GDM1 (cell line): Measurements from ENCODE around the gene CEACAM19.
"Not testable (repeated sequence)": the region's sequence is repeated elsewhere in the genome, so short reads cannot be mapped to it uniquely, and the experiment has no call there.

Source experiments
- DNase-seq: peaks from one replicate; lab custom pipeline; 2025; lab: John Stamatoyannopoulos, UW

CEACAM19 gene

DNA sequence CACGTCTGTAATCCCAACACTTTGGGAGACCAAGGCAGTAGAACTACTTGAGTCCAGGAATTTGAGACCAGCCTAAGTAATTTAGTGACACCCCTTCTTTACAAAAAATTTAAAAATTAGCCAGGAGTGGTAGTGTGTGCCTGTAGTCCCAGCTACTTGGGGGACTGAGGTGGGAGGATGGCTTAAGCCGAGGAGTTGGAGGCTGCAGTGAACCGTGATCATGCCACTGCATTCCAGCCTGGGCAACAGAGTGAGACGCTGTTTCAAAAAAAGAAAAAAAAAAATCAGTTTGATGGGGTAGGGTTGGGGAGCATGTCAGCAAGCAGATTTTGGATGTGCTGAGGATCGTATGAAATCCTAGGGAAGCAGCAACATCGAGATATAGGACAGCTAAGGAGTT lies 4.2 kb downstream of the CEACAM19 start:
- no peak for DNase-seq

DNA sequence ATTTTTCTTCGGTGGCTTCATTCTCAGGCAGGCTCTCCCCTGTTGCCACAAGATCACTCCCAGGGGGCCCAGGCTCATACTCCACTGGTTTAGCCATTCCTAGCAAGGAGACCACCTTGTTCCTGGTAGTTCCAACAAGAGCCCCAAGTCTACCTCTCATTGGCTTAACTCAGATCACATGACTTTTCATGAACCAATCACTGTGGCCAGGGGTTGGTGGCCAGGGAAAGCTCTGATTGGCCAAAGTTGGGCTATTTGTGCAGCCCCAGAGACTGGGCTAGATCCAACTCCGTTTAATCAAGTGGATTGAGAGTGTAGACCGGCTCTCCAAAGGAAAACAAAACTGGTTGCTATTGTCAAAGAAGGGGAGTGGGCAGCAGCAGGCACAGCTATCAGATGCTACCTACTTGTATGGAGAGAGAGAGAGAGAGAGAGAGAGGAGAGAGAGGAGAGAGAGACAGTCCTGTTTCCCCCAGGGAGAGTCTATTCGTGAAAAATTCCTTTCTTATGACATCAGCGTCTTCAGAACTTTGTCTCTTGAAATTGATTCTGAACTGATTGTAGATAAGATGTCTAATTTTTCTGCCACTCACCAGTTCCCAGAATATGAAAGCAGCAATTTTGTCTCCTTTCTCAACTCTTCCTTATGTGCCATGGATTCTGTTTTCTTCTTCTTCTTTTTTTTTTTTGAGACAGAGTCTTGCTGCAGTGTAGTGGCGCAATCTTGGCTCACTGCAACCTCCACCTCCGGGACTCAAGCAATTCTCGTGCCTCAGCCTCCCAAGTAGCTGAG lies 5.9 kb downstream of the CEACAM19 start:
- DNase-seq, result no peak

DNA sequence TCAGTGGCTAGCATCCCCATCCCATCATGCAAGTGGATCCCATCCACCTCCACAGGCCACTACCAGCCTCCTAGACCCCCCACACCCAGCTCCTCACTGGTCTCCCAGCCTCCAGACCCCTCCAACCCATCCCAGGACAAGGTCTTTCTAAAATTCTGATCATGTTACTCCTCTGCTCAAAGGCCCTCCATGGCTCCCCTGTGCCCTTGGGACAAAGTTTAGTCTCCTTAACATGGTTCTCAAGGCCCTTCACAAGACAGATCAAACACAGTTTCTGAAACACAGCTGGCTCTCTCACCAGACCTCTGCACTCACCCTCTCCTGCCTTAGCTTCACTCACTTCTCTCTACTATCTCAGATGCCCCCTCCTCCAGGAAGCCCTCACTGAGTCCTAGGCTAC lies 9.3 kb downstream of the CEACAM19 start:
- no peak for DNase-seq

DNA sequence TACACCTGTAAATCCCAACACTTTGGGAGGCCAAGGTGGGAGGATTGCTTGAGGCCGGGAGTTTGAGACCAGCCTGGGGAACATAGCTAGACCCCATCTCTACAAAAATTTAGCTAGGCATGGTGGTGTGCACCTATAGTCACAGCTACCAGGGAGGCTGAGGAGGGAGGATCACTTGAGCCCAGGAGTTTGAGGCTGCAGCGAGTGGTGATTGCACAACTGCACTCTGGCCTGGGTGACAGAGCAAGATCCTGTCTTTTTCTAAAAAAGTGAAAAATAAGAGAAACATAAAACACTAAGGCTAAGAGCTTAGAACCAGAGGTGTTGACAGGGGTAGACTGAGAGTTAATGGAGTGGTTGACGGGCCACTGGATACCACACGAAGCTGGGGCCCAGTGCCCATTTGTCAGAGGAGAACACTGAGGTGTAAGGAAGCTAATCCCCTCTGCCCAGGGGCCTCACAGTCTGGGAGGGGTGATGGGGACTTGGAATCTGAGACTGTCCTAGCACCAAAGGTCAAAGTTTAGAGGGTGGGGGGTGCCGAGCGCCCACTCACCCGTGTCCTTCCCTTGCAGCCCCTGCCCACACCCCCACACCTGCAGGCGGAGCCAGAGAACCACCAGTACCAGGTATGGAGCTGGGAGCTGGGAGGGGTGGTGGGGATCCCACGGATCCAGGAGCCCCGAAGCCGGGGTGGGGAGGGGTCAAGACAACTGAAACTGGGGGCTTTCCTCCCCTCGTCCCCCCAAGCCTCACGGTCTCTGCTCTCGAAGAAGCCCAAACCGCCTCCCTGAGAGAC lies 10.9 kb downstream of the CEACAM19 start:
- no peak for DNase-seq

DNA sequence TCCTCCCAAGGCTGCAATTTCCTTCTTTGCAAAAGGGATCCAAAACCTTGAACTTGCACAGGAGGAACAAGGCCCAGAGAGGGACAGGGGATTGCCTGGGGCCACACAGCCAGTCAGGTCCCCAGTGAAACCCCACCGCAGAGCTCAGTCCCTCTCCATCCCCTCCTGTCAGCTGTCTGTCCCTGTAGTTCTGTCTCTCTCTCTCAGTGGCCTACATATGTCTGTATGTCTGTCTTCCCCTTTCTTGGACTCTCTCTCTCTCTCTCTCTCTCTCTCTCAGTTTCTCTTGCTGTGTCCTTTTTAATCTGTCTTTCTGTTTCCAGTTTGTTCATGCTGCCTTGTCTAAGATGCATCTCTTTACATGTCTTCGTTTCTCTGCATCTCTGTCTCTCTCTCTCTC lies 11.5 kb downstream of the CEACAM19 start:
- DNase-seq, result no peak

DNA sequence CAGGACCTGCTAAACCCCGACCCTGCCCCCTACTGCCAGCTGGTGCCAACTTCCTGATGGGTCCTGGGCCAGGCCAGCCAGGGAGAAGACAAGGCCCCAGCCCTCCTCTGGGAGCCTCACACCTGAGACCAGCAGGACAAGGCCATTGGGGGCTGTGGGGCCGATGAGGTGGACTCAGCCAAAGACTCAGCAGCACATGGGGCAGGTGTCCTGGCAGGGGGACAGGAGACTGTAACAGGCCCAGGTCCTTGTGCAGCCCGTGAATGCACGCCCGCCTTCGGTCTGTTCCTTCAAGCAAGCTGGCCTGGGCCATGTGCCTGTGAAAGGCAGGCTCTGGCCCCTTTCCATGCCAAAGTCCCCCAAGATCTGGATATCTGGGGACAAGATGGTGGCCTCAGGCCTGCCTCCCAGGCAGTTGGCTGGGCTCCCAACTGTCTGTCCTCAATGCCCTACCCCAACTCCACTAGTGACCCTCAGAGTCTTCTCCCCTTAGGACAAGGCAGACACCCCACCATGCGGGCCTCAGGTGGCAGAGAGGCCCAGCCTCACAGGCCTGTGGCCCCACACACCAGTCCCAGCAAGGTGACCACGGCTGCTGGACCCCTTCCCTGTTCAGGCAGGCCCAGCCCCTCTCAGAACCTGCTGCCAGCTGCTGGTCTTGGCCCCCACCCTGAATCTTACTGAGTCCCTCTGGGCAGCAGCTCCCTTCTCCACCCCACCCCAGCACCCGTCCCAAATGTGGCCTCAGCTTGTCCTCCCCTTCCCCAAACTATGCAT lies 12.3 kb downstream of the CEACAM19 start:
- no peak for DNase-seq

DNA sequence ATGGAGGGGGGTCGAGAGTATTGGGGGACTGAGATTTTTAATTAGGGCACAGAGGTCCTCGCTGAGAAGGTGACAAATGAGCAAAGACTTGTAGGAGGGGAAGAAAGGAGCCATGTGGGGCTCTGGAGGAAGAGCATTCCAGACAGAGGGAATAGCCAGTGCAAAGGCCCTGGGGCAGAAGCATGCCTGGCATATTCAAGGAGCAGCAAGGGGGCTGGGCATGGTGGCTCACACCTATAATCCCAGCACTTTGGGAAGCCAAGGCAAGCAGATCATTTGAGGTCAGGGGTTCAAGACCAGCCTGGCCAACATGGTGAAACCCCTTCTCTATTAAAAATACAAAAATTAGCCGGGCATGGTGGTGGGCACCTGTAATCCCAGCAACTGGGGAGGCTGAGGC lies 13.1 kb downstream of the CEACAM19 start:
- DNase-seq, result not testable (repeated sequence)

DNA sequence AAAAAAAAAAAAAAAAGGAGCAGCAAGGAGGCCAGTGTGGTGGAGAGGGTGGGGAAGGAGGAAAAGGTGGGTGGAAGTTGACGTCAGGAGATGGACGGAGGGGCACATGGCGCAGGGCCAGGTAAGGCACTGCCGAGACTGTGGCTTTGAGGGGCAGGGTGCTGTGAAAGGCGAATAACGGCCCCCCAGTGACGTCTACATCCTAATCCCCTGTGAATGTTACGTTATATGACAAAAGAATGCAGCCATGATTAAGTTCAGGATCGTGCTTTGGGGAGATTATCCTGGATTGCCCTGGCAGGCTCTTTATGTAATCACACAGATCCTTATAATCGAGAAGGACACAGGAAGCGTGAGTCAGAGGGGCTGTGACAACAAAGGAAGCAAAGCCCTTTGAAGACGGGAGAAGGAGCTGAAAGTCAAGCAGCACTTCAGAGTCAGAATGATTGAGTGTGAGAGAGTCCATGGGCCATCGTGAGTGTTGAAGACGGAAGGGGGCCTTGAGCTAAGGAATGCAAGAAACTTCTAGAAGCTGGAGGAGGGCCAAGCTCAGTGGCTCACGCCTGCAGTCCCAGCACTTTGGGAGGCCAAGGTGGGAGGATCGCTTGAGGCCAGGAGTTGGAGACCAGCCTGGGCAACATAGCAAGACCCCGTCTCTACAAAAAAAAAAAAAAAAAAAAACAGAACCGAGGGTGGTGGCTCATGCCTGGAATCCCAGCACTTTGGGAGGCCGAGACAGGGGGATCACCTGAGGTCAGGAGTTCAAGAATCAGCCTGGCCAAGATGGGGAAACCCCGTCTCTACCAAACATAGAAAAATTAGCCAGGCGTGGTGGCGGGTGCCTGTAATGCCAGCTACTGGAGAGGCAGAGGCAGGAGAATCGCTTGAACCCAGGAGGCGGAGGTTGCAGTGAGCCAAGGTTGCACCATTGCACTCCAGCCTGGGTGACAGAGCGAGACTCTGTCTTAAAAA lies 13.9 kb downstream of the CEACAM19 start:
- DNase-seq, result no peak

DNA sequence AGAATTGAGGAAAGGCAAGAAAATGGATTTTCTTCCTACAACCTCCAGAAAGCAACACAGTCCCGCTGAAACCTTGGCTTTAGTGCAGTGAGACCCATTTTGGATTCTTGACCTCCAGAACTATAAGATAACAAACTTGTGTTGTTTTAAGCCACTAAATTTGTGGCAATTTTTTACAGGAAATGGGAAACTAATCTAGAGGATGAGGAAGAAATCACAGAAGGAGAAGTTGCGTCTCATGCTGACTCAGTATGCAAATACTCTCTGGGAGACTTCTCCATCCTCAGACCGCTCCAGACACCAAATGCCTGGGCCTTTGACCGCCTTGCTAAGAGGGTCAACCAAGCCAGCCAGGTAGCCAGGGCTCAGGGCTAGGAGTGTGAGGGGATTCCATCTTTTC lies 14.6 kb downstream of the CEACAM19 start:
- no peak for DNase-seq

DNA sequence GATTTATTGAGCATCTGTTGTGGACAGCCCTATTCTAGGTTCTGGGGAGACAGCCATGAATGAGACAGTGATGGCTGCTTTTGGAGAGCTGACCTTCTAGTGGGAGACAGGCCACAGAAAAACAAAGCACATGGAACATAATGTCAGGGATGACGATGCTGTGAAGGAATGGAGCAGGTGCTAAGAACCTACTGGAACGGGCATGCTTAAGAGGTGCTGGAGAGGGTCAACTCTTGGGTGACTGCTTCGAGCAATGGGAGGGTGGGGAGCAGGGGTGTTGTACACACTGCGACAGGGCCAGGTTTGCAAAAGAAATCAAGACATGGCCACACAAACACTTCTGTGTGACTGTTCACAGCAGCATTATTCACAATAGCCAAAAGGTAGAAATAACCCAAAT lies 15.6 kb downstream of the CEACAM19 start:
- DNase-seq, result no peak

DNA sequence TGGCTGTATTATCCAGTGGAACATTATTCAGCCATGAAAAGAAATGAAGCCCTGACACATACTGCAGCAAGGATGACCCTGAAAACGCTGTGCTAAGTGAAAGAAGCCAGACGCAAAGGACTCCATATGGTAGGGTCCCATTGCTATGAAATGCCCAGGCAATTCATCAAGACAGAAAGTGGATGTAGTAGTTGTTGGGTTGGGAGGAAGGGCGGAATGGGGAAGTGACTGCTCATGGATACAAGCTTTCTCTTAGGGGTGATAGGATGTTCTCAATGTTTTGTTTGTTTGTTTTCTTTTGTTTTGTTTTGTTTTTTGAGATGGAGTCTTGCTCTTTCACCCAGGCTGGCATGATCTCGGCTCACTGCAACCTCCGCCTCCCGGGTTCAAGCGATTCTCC lies 16.6 kb downstream of the CEACAM19 start:
- DNase-seq, result peak; percentile 29

DNA sequence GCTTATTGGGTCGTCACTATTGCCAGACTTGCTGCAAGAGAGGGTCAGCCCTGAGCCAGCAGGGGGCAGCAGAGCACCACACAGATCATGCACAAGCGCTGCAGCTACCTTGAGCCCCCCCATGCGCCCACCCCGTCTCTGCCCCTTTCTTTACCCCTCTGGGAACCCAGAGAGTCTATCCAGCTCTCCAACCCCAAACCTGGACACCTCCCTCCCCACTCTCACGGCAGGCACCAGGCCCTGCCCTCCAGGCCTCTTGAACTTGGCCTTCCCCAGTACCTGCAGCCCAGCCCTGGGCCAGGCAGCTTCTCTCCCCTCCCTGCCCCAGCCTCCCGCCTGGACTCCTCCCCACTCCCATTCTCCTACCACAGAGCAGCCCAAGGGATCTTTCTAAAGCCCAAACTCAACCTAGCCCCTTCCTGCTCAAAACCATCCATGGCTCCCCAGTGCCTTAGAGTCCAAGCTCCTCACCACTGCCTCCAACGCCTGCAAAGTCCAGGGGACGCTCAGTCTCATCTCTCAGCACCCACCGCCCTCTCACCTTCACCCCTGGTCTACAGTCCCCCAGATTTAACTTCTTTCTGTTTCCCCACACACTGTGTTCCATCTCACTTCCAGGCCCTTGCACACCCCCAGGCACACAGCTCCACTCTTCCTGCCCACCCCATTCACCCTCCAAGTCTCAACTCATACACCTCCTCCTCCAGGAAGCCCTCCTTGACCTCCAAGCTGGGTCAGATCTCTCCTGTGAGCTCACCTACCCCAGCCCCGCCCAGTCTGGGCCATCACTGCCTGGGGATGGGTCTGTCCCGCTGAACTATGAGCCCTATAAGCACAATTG lies 18.2 kb downstream of the CEACAM19 start:
- DNase-seq, result peak; percentile 77

DNA sequence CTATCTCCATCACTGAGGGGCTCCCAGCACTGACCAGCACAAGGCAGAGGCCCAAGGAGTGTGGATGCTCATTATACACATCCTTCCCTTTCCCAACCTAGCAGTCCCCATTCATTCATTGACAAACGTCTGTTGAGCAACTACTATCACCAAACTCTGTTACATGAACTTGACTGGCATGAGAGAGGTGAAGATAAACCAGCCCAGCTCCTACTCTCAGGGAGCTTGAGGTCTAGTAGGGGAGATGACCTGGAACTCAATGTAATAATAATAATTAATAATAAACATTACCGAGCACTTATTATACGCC lies 18.8 kb downstream of the CEACAM19 start:
- DNase-seq, result no peak

DNA sequence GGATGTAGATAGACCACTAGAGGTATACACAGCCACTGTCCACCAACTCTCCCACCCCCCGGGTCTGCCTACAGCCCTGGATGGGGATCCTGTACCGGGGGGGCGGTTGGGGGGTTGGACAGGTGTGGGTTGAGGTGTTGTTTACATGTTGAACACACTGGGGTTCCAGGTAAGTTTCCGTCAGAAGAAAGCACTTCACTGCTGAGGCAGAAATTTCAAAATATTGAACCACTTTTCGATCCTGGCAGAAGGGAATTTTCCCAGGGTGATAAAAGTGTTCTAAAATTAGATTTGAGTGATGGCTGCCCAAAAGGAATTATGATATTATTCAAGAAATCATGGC lies 21.1 kb downstream of the CEACAM19 start:
- DNase-seq, result no peak

DNA sequence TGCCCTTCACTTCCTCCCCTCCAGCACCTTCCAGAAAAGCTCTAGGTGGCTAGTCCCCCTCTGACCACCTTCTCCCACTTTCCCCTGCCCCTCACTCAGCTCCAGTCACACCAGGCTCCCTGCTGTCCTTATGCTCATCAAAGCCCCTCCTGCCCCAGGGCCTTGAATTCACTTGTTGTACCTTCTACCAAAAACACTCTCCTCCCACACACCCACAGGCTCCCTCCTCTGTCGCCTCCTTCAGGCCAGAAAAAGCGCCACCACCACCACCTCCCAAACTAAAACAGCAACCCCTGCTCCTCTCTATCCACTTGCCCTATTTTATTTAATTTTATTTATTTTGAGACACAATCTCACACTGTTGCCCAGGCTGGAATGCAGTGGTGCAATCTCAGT lies 22.9 kb downstream of the CEACAM19 start:
- DNase-seq, result no peak

DNA sequence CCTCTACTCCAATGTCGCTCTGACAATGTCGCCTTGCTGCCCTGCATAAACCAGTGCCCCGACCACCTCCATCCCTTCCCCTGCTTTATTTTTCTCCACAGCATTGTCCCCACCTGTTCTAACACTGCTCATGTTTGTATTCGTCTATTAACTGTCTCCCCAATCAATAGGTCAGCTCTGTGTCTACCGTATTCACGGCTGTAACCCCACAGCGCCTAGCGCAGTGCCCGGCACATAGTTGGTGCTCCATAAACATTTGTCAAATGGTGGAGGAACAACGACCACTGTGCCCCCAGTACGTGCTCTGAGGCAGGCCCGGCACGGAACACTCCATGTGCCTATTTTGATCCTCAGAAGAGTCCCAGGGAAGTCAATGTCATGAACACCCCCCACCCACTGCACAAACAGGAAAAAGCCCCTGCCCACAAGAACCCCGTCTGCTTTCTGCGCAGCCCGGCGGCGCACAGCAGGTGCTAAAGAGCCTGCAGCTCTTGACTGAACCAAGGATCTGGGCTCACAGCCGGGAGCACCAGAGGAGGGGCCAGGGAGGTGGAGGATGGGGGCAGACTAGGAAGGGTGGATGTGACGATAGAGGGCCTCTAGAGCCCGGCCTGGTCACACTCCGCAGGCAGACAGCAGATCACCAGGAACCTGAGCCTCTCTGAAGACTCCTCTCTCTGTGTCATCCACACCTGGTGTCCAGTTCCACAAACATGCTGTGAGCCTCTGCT lies 25.8 kb downstream of the CEACAM19 start:
- peak; percentile 62 for DNase-seq

DNA sequence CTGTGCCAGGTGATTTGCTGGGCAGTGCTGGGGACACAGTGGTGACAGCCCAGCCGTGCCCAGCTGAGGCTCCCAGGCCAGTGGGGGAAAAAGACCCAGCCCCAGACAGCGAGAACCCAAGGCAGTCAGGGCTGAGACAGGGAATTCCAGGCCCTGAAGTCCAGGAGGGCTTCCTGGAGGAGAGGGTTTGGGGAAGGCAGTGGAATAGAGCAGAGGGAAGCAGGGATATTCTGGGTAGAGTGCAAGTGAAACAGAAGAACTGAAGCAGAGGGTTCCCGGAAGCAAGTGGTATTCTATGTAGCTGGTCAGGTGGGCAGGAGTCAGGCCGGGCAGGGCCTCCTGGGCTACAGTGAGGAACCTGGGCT lies 26.4 kb downstream of the CEACAM19 start:
- no peak for DNase-seq

DNA sequence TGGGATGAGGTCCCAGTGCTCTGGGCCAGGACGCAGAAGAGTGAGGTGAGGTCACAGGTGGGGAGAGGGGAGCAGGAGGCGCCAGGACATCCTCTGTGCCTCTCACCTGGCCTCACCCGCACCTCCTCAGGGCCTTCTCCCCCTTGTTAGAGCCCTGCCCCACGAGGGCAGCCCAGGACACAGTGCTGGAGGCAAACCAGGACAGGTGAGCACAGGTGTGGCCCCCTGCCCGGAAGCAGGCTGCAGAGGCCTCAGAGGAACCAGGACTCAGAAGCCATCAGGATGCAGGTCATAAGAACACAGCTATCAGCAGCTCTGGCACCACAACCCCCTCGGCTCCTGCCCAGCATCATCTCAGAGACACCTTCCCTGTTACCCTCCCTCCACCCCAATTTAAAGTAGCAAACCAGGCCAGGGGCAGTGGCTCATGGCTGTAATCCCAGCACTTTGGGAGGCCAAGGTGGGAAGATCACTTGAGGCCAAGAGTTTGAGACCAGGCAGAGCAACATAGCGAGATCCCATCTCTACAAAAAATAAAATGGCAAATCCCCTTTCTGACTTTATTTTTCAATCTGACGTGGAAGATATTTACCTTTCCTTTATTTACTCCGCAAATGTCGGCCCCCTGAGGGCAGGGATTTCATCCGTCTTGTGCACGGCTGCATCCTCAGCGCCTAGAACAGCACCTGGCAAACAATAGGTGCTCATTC lies 27.4 kb downstream of the CEACAM19 start, which contains the start of gene CEACAM16:
Gene CEACAM16, plus strand, starts transcription at position 660 of the 710 bp plus-strand sequence. CDS start 2,306 bp downstream, outside the sequence.
- no peak for DNase-seq

DNA sequence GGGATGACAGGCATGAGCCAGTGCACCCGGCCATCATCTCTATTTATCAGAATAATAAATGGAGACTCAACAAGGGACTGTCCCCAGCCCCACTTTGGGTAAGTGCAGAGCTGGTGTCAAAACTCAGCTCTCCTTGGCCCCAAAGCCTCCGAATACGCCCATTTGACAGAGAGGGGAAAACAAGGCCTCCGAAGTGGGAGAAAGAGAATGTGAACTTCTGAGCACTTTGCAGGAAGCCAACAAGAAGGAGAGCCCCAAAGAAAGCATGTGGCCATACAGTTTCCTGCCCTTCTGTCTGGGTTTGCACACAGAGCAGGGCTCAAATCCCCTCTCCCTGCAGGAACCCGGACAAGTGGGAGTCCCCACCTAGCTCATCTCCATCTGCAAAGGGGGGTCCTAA lies 29.3 kb downstream of the CEACAM19 start:
- DNase-seq, result no peak
